Measurements from ENCODE around the gene ZBTB20.
A peak's percentile ranks its signal among the peaks of the same experiment; 100 is the strongest.

The ZBTB20 gene

GRCh38 chr3:114308830-114309229, 838.3 kb downstream of the ZBTB20 start:
- no peak for DNase-seq

- no peak for DNase-seq
Measured at GRCh38 chr3:114308377-114308776, 838.7 kb downstream of the ZBTB20 start.

GRCh38 chr3:114307832-114308231, 839.3 kb downstream of the ZBTB20 start:
- DNase-seq, result no peak

GRCh38 chr3:114307222-114307830, 839.8 kb downstream of the ZBTB20 start:
- no peak for DNase-seq

GRCh38 chr3:114299941-114300624, 847.0 kb downstream of the ZBTB20 start:
- DNase-seq, result no peak

- DNase-seq, result peak; percentile 8
Measured at GRCh38 chr3:114299421-114299820, 847.7 kb downstream of the ZBTB20 start.

- DNase-seq, result no peak
Measured at GRCh38 chr3:114295946-114296345, 851.1 kb downstream of the ZBTB20 start.

GRCh38 chr3:114294940-114295480, 852.1 kb downstream of the ZBTB20 start:
- DNase-seq, result no peak

- DNase-seq, result no peak
Measured at GRCh38 chr3:114293838-114294535, 853.1 kb downstream of the ZBTB20 start, which contains the start of gene TIGIT. Gene TIGIT, plus strand, starts transcription at chr3:114294028. Its CDS starts 34 bp downstream, at chr3:114294062.

GRCh38 chr3:114290911-114291901, 855.9 kb downstream of the ZBTB20 start:
- peak; percentile 60 for DNase-seq

GRCh38 chr3:114286266-114286665, 860.8 kb downstream of the ZBTB20 start:
- no peak for DNase-seq

- DNase-seq, result no peak
Measured at GRCh38 chr3:114285648-114286230, 861.3 kb downstream of the ZBTB20 start.

GRCh38 chr3:114284644-114285043, 862.4 kb downstream of the ZBTB20 start:
- no peak for DNase-seq

Data from hematopoietic multipotent progenitor cell treated with erythropoietin and hydrocortisone succinate and interleukin-3 and kit ligand, for 8 days (in vitro differentiated cells).